SK-N-SH (cell line): ENCODE results near the gene IGF1R. TPM values are rescaled to one million over a fixed set of nuclear protein-coding genes. Genes with fewer than 3 reads are reported as not detected.

ENCODE experiments used
- CTCF ChIA-PET: fragments of 300-600, 350-600 bp; formaldehyde crosslinking; extraction: SDS; loops from one replicate; lab custom pipeline; 2021; lab: Yijun Ruan, JAX
- POLR2A ChIA-PET: fragments of 350-600 bp; sonication (Branson Sonifier 250); formaldehyde crosslinking; extraction: SDS; loops from one replicate; lab custom pipeline; 2020; ENCODE audit warnings: antibody characterized with exemption, inconsistent platforms; lab: Yijun Ruan, JAX
- DNase-seq: peaks from one replicate; pipeline ENCODE4 v3.0.0; 2012
- H2AFZ ChIP-seq: fragments of 200-600 bp; sonication (generic); 2 replicates; pipeline ENCODE4 v1.8.1; 2016; ENCODE audit warnings: antibody characterized with exemption, mild to moderate bottlenecking, low read depth
- H3F3A ChIP-seq: fragments of 200-600 bp; sonication (generic); replicated peaks from 2 replicates; pipeline ENCODE3; 2016; ENCODE audit warnings: antibody characterized with exemption, mild to moderate bottlenecking; ENCODE audit not compliant: insufficient read depth
- H3K27ac ChIP-seq, 2 experiments: fragments of 200-500 bp in 1 of 2; fragments of 200-600 bp in 1 of 2; sonication (Bioruptor generic) in 1 of 2; sonication (generic), shearing (Covaris generic) in 1 of 2; 2 replicates each; pipeline versions ENCODE4 v1.5.1 to v1.6.1; 2014 to 2016; ENCODE audit warnings: low read depth in 2 of 2, inconsistent platforms in 1 of 2, low read length in 1 of 2, mild to moderate bottlenecking in 1 of 2, mixed read lengths in 1 of 2
- H3K27me3 ChIP-seq: fragments of 200-600 bp; sonication (generic), shearing (Covaris generic); 2 replicates; pipeline ENCODE4 v1.6.1; 2016; ENCODE audit warnings: mixed run types; ENCODE audit not compliant: insufficient read depth
- H3K36me3 ChIP-seq, 2 experiments: fragments of 200-500 bp in 1 of 2; fragments of 200-600 bp in 1 of 2; sonication (Bioruptor generic) in 1 of 2; sonication (generic) in 1 of 2; replicated peaks in 1 of 2; 2 replicates each; pipeline versions ENCODE3 to v1.5.1; 2014 to 2016; ENCODE audit warnings: low read length in 1 of 2, mild to moderate bottlenecking in 1 of 2; ENCODE audit not compliant: insufficient read depth in 2 of 2, control insufficient read depth in 1 of 2
- H3K4me1 ChIP-seq, 2 experiments: fragments of 200-500 bp in 1 of 2; fragments of 200-600 bp in 1 of 2; sonication (Bioruptor generic) in 1 of 2; sonication (generic), shearing (Covaris generic) in 1 of 2; 2 replicates each; pipeline versions ENCODE4 v1.5.1 to v1.6.1; 2014 to 2016; ENCODE audit warnings: low read depth in 1 of 2, low read length in 1 of 2, mixed run types in 1 of 2; ENCODE audit not compliant: insufficient read depth in 2 of 2, control insufficient read depth in 1 of 2
- H3K4me2 ChIP-seq: fragments of 200-600 bp; sonication (generic), shearing (Covaris generic); 2 replicates; pipeline ENCODE4 v1.6.1; 2017; ENCODE audit warnings: mixed run types
- H3K4me3 ChIP-seq, 2 experiments: fragments of 200-500 bp in 1 of 2; fragments of 200-600 bp in 1 of 2; sonication (Bioruptor generic) in 1 of 2; sonication (generic), shearing (Covaris generic) in 1 of 2; 2 replicates each; pipeline versions ENCODE4 v1.5.1 to v1.8.1; 2014 to 2016; ENCODE audit warnings: low read depth in 2 of 2, inconsistent platforms in 1 of 2, low read length in 1 of 2, mild to moderate bottlenecking in 1 of 2, mixed read lengths in 1 of 2, moderate library complexity in 1 of 2
- H3K79me2 ChIP-seq: fragments of 200-600 bp; sonication (generic); 2 replicates; pipeline ENCODE4 v1.8.1; 2017; ENCODE audit warnings: mild to moderate bottlenecking; ENCODE audit not compliant: insufficient read depth
- H3K9ac ChIP-seq: fragments of 200-600 bp; sonication (generic); 2 replicates; pipeline ENCODE4 v1.6.1; 2017; ENCODE audit warnings: mixed run types
- H3K9me2 ChIP-seq: fragments of 200-600 bp; sonication (generic); 2 replicates; pipeline ENCODE4 v1.6.1; 2017; ENCODE audit warnings: mixed run types
- H3K9me3 ChIP-seq: fragments of 200-600 bp; sonication (generic); 2 replicates; pipeline ENCODE4 v1.6.1; 2017; ENCODE audit warnings: mixed run types, mild to moderate bottlenecking, moderate library complexity
- H4K20me1 ChIP-seq: fragments of 200-600 bp; sonication (generic); 2 replicates; pipeline ENCODE4 v1.6.1; 2017; ENCODE audit warnings: mild to moderate bottlenecking, mixed run types; ENCODE audit not compliant: insufficient read depth
- ELF1 ChIP-seq: IDR thresholded peaks from 2 replicates; pipeline ENCODE4 v1.4.0; 2012
- EP300 ChIP-seq, 2 experiments: IDR thresholded peaks; 2 replicates each; pipeline versions ENCODE4 v1.4.0 to v1.6.1; 2012; ENCODE audit warnings: borderline replicate concordance in 1 of 2, low read depth in 1 of 2, low read length in 1 of 2
- FOSL2 ChIP-seq: IDR thresholded peaks from 2 replicates; pipeline ENCODE4 v1.4.0; 2012; ENCODE audit warnings: low read depth, mild to moderate bottlenecking, moderate library complexity, borderline replicate concordance
- FOXJ3 ChIP-seq: sonication (generic); formaldehyde crosslinking; IDR thresholded peaks from 2 replicates; pipeline ENCODE4 v1.5.1; 2020; ENCODE audit warnings: mild to moderate bottlenecking, missing genetic modification reagents
- FOXM1 ChIP-seq: IDR thresholded peaks from 2 replicates; pipeline ENCODE4 v1.4.0; 2012; ENCODE audit warnings: low read depth, mild to moderate bottlenecking
- GATA2 ChIP-seq: sonication (generic); formaldehyde crosslinking; IDR thresholded peaks from 2 replicates; pipeline ENCODE4 v1.5.0; 2020; ENCODE audit warnings: mild to moderate bottlenecking, missing genetic modification reagents
- MEF2A ChIP-seq: IDR thresholded peaks from 2 replicates; pipeline ENCODE4 v1.4.0; 2012; ENCODE audit warnings: low read depth, borderline replicate concordance
- MXI1 ChIP-seq: IDR thresholded peaks from 2 replicates; pipeline ENCODE4 v1.6.1; 2012; ENCODE audit warnings: mild to moderate bottlenecking, low read depth, low read length, improper control_type of control experiment
- NRF1 ChIP-seq: IDR thresholded peaks from 2 replicates; pipeline ENCODE4 v1.6.1; 2012; ENCODE audit warnings: low read depth, mild to moderate bottlenecking, low read length
- RAD21 ChIP-seq: IDR thresholded peaks from 2 replicates; pipeline ENCODE4 v1.6.1; 2012; ENCODE audit warnings: mild to moderate bottlenecking, low read length
- SIN3A ChIP-seq: IDR thresholded peaks from 2 replicates; pipeline ENCODE4 v1.6.1; 2012; ENCODE audit warnings: low read depth, mild to moderate bottlenecking, low read length, moderate library complexity, borderline replicate concordance
- TAF1 ChIP-seq: IDR thresholded peaks from 2 replicates; pipeline ENCODE4 v1.6.1; 2012; ENCODE audit warnings: low read depth, mild to moderate bottlenecking, low read length, moderate library complexity, borderline replicate concordance
- TCF12 ChIP-seq: IDR thresholded peaks from 2 replicates; pipeline ENCODE4 v1.4.0; 2012
- WGBS: methylation state at CpG from one replicate; pipeline ENCODE4 v1.1.6; 2017; ENCODE audit warnings: low lambda C conversion rate; 5-methylcytosine and 5-hydroxymethylcytosine counted together
- polyA plus RNA-seq, 3 experiments: library from polyadenylated mRNA; depleted of rRNA; stranded (reverse); fragments of >200 nt; gene quantifications; 2 replicates each; pipeline ENCODE4 v1.2.3, GENCODE V29; 2012
- TF ChIP-seq, protein P1 (sequence below): IDR thresholded peaks from 2 replicates; pipeline ENCODE4; 2012
- TF ChIP-seq, protein P2 (sequence below): fragments of 150-350 bp; IDR thresholded peaks from 2 replicates; pipeline ENCODE4 v1.6.1; 2016; ENCODE audit warnings: mild to moderate bottlenecking, low read depth, low read length

The IGF1R gene
- polyA plus RNA-seq, 1 of the 3 experiments (the other 2 are of a cell fraction) = 9.5 TPM

DNA sequence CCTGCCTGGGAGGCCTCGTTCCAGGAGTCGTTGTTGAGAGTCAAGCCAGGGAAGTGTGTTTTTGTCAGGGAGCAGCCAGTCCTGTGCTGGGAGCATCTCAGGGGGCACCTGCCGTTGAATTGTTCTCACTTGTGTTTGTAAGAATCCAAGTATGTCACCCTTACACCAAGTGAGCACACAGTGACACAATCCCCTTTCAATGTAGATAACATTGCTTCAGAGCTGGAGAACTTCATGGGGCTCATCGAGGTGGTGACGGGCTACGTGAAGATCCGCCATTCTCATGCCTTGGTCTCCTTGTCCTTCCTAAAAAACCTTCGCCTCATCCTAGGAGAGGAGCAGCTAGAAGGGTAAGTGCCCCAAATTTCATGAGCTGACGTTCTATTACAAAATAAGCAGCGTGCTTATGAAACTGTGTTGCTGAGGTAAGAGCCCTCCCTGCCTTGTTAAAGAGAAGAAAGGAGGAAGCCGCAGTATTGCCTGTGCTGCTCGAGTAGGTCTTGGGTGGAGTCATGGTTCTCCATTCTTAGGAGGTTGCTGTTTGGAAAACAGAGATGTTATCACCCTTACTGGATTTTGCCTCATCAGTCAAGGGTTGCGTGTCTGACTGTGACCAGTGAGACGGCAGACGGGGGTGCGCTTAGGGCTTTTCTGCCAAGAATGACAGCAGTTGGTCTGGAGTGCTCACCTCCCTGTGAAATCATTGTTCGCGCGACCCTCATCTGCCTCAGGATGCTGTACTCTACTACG lies 251.1 kb downstream of the IGF1R start:
- no peak for TF ChIP-seq RAD21
- Histone ChIP-seq H4K20me1 (no peaks in the 10 kb centered on the region), H3K27me3 (no peaks in the 10 kb centered on the region), H3K9me2 (no peaks in the 10 kb centered on the region), H3K27ac (peak overlapping the region in 1 of 2 experiments; percentile 27; a peak in 3 of 4 replicates), H3K79me2 (peaks cover 8% of the 10 kb centered on the region), H3F3A (peaks cover 46% of the 10 kb centered on the region), H3K4me3 (no peak overlapping the region), H2AFZ (no peak overlapping the region), H3K4me2 (no peak overlapping the region), H3K9me3 (no peaks in the 10 kb centered on the region), H3K9ac (no peak overlapping the region), H3K36me3 (no peaks in the 10 kb centered on the region), H3K4me1 (peaks cover 18 to 26% of the 10 kb centered on the region in 2 experiments)
- no peak for DNase-seq
- 91% methylated on average over 20 of the region's 20 CpGs for WGBS
- ChIA-PET POLR2A (no interaction called here), CTCF (no interaction called here)

DNA sequence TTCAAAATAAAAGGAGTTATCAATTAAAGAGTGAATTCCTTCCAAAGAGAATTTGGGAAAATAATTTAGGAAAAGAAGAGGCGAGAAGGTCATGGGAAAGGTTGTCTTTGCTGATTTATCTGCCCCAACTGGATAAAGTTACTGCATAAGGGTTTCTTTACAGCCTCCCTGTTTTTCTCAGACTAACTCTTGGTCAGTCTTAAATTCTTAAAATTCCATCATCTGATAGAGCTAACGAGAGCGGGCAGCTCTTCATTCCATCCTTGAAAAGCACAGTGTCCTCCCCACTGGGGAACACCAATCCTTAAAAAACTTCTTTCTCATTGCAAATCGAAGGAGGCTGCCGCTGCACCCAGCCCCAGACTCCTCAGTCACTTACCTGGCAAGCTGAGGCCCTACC lies 252.0 kb downstream of the IGF1R start:
- no peak overlapping the region; the same call in 1 of the 2 replicates for H3K9ac ChIP-seq

DNA sequence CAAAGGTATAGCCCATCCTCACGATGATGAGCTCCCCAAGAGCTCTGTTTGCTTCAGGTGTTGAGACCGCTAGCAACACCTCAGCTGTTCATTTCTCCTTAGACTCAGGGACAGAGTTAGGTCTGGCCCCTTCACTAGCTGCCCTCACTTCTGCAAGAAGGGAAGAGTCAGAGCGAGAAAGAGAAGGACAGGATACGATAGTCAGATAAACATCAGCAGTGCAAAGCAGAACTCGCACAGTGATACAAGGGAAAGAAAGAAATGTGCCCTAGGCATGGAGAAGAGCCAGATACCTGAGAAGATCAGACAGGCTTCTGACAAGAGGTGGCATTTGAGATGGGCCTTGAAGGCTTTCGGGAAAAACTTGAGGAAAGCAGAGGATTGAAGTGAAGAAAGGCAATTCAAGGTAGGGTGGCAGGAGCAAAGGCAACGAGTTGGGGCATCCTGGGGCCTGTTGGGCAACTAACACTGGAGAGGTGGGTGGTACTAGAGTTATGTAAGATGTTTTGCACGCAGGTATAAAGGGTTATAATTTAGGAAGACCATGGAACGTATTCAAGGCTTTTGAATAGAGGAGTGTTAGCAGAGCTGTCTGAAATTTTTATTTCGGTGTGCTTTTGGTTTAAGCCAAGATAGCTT lies 253.2 kb downstream of the IGF1R start:
- peak overlapping the region; percentile 27 to 63; a peak in 2 of 4 replicates for H3K27ac ChIP-seq
- no peak for TF ChIP-seq SIN3A
- no peak for TF ChIP-seq ELF1
- TF ChIP-seq FOXJ3 (CRISPR knock-in tag) = no peak
- TF ChIP-seq TCF12 = no peak
- TF ChIP-seq, protein P1, sequence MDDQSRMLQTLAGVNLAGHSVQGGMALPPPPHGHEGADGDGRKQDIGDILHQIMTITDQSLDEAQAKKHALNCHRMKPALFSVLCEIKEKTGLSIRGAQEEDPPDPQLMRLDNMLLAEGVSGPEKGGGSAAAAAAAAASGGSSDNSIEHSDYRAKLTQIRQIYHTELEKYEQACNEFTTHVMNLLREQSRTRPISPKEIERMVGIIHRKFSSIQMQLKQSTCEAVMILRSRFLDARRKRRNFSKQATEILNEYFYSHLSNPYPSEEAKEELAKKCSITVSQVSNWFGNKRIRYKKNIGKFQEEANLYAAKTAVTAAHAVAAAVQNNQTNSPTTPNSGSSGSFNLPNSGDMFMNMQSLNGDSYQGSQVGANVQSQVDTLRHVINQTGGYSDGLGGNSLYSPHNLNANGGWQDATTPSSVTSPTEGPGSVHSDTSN = no peak
- no peak for TF ChIP-seq TAF1
- TF ChIP-seq, protein P2, sequence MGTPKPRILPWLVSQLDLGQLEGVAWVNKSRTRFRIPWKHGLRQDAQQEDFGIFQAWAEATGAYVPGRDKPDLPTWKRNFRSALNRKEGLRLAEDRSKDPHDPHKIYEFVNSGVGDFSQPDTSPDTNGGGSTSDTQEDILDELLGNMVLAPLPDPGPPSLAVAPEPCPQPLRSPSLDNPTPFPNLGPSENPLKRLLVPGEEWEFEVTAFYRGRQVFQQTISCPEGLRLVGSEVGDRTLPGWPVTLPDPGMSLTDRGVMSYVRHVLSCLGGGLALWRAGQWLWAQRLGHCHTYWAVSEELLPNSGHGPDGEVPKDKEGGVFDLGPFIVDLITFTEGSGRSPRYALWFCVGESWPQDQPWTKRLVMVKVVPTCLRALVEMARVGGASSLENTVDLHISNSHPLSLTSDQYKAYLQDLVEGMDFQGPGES = no peak
- TF ChIP-seq EP300 (IDR thresholded peaks at IDR 0.05; ENCODE audit: borderline replicate concordance in 1 of 2, low read depth in 1 of 2, low read length in 1 of 2) = no peak
- TF ChIP-seq NRF1 = no peak
- no peak for TF ChIP-seq MXI1
- no peak for TF ChIP-seq GATA2 (CRISPR knock-in tag)
- no peak for TF ChIP-seq FOXM1
- no peak overlapping the region for H3K9ac ChIP-seq
- H3K4me3 ChIP-seq = no peak overlapping the region
- peaks cover 36% of the 10 kb centered on the region for H3F3A ChIP-seq
- H3K36me3 ChIP-seq = no peaks in the 10 kb centered on the region
- H2AFZ ChIP-seq = no peak overlapping the region
- H3K9me2 ChIP-seq = no peaks in the 10 kb centered on the region
- no peak overlapping the region for H3K4me2 ChIP-seq
- H4K20me1 ChIP-seq = no peaks in the 10 kb centered on the region
- no peaks in the 10 kb centered on the region for H3K27me3 ChIP-seq
- no peaks in the 10 kb centered on the region for H3K9me3 ChIP-seq
- peaks cover 22 to 30% of the 10 kb centered on the region in 2 experiments for H3K4me1 ChIP-seq
- 92% methylated on average over 10 of the region's 10 CpGs for WGBS
- no peak for DNase-seq
- CTCF ChIA-PET = interaction anchor here (1.1 to 1.9 kb wide), 2 partner anchors 20 to 40 kb away, joined by 3 to 8 read pairs; no protein-coding TSS in a partner anchor
- POLR2A ChIA-PET = no interaction called here
- peaks cover 11% of the 10 kb centered on the region for H3K79me2 ChIP-seq

More for the DNA sequence above, 252.0 kb downstream of the IGF1R start:
- H3K27ac ChIP-seq = peak overlapping the region; percentile 27 to 63; a peak in 3 of 4 replicates
- H3K9me2 ChIP-seq = no peaks in the 10 kb centered on the region
- ChIA-PET CTCF (interaction anchor here (1.9 kb wide), 1 partner anchor 19 kb away, joined by 8 read pairs; no protein-coding TSS in a partner anchor), POLR2A (no interaction called here)
- H4K20me1 ChIP-seq = no peaks in the 10 kb centered on the region
- H2AFZ ChIP-seq = no peak overlapping the region
- TF ChIP-seq, protein P1 = peak; percentile 74
- 0 out of 2 replicates have a peak, but pooled peaks have one; percentile 6 for TF ChIP-seq MEF2A
- no peak for TF ChIP-seq FOSL2
- no peaks in the 10 kb centered on the region for H3K9me3 ChIP-seq
- H3K36me3 ChIP-seq = no peaks in the 10 kb centered on the region
- H3F3A ChIP-seq = peaks cover 48% of the 10 kb centered on the region
- peak overlapping the region; percentile 4; the same call in 1 of the 2 replicates for H3K4me2 ChIP-seq
- H3K4me1 ChIP-seq = peaks cover 22 to 30% of the 10 kb centered on the region in 2 experiments
- H3K4me3 ChIP-seq = no peak overlapping the region
- no peak for DNase-seq
- peaks cover 11% of the 10 kb centered on the region for H3K79me2 ChIP-seq
- H3K27me3 ChIP-seq = no peaks in the 10 kb centered on the region
- 72% methylated on average over 5 of the region's 5 CpGs for WGBS
